ENCODE measurements around the gene PRDX5. TPM values are rescaled to one million over a fixed set of nuclear protein-coding genes. Genes with fewer than 3 reads are reported as not detected.

PRDX5 gene
- total RNA-seq, 4 donors from 2014 or later: 179 to 260 (median 181) TPM

GRCh38 chr11:64353715-64354506, 36.0 kb downstream of the PRDX5 start:
- H3K9me3 ChIP-seq: no peaks in the 10 kb centered on the region
- WGBS, 2 donors (ENCODE audit: low coverage in 1 of 2): no CpG with 5 or more reads among the region's 20 CpGs
- no peak overlapping the region for H3K27ac ChIP-seq
- TF ChIP-seq CTCF (IDR thresholded peaks at IDR 0.05): no peak
- no peak for TF ChIP-seq POLR2A (IDR thresholded peaks at IDR 0.05)
- TF ChIP-seq POLR2AphosphoS5 (IDR thresholded peaks at IDR 0.05): no peak
- no peak for TF ChIP-seq EP300 (IDR thresholded peaks at IDR 0.05)
- no peaks in the 10 kb centered on the region for H3K36me3 ChIP-seq
- H3K4me3 ChIP-seq: no peak overlapping the region
- H3K4me1 ChIP-seq: peaks cover 0 to 37% (median 13%) of the 10 kb centered on the region in 3 donors
- H3K27me3 ChIP-seq: no peaks in the 10 kb centered on the region
- ATAC-seq: no peak

GRCh38 chr11:64355078-64355940, 37.4 kb downstream of the PRDX5 start:
- no peaks in the 10 kb centered on the region for H3K9me3 ChIP-seq
- TF ChIP-seq POLR2AphosphoS5 (IDR thresholded peaks at IDR 0.05): peak; percentile 40
- TF ChIP-seq CTCF (IDR thresholded peaks at IDR 0.05): peak in 3 of 4 experiments; percentile 63 to 86 (median 73)
- no peak for TF ChIP-seq POLR2A (IDR thresholded peaks at IDR 0.05)
- peak; percentile 58 for ATAC-seq
- no peaks in the 10 kb centered on the region for H3K27me3 ChIP-seq
- H3K36me3 ChIP-seq: no peaks in the 10 kb centered on the region
- H3K4me1 ChIP-seq: peaks cover 0 to 49% (median 22%) of the 10 kb centered on the region in 3 donors
- WGBS, 2 donors (ENCODE audit: low coverage in 1 of 2): 12 to 35% methylated on average over 5 to 8 of the region's 23 CpGs
- peak overlapping the region in 1 of 2 donors; percentile 41 for H3K4me3 ChIP-seq
- peak overlapping the region in 3 of 4 donors; percentile 43 to 71 (median 51) for H3K27ac ChIP-seq

- TF ChIP-seq EP300 (IDR thresholded peaks at IDR 0.05) (no peak), CTCF (IDR thresholded peaks at IDR 0.05) (no peak), POLR2AphosphoS5 (IDR thresholded peaks at IDR 0.05) (no peak), POLR2A (IDR thresholded peaks at IDR 0.05) (no peak)
- Histone ChIP-seq H3K4me3 (no peak overlapping the region), H3K36me3 (peaks cover 0 to 14% of the 10 kb centered on the region in 2 donors), H3K27me3 (no peaks in the 10 kb centered on the region), H3K4me1 (peaks cover 0 to 55% (median 25%) of the 10 kb centered on the region in 3 donors), H3K27ac (peak overlapping the region in 1 of 4 donors; percentile 92), H3K9me3 (no peaks in the 10 kb centered on the region)
- ATAC-seq: no peak
- WGBS, 2 donors (ENCODE audit: low coverage in 1 of 2): 75 to 79% methylated on average over 7 to 8 of the region's 25 CpGs
These were observed 38.8 kb downstream of the PRDX5 start for GRCh38 chr11:64356498-64357411.

- Histone ChIP-seq H3K4me1 (peaks cover 0 to 55% (median 25%) of the 10 kb centered on the region in 3 donors), H3K36me3 (peaks cover 0 to 21% of the 10 kb centered on the region in 2 donors), H3K4me3 (no peak overlapping the region), H3K27me3 (no peaks in the 10 kb centered on the region), H3K9me3 (no peaks in the 10 kb centered on the region), H3K27ac (peak overlapping the region in 3 of 4 donors; percentile 84 to 92 (median 87))
- ATAC-seq: no peak
- WGBS, 2 donors (ENCODE audit: low coverage in 1 of 2): 86% methylated on average over 3 of the region's 6 CpGs; no CpG with 5 or more reads in 1 of the 2 donors
- TF ChIP-seq POLR2AphosphoS5 (IDR thresholded peaks at IDR 0.05) (no peak), EP300 (IDR thresholded peaks at IDR 0.05) (no peak), POLR2A (IDR thresholded peaks at IDR 0.05) (no peak)
These were observed 39.5 kb downstream of the PRDX5 start for GRCh38 chr11:64357446-64357845.
